GM23338 (cell line): ENCODE results near the gene UBE2D1. TPM values are rescaled to one million over a fixed set of nuclear protein-coding genes. Genes with fewer than 3 reads are reported as not detected.

Experiments
- ATAC-seq: fragments of 200-7000 bp; cut with Tn5 transposase; 3 replicates; pipeline ENCODE4 v1.9.1; 2020
- DNase-seq: peaks from one replicate; pipeline ENCODE4 v3.0.0-alpha.2; 2015; ENCODE audit warnings: low spot score
- H2AFZ ChIP-seq: fragments of 200-600 bp; sonication (generic); 2 replicates; pipeline ENCODE4 v1.8.0; 2016; ENCODE audit warnings: antibody characterized with exemption, mild to moderate bottlenecking, moderate library complexity
- H3F3A ChIP-seq: fragments of 200-600 bp; sonication (generic); replicated peaks from 2 replicates; pipeline ENCODE4 v1.8.0; 2017; ENCODE audit warnings: antibody characterized with exemption, mixed run types, low read depth
- H3K27ac ChIP-seq: fragments of 200-600 bp; sonication (generic); 2 replicates; pipeline ENCODE4 v1.6.1; 2016; ENCODE audit warnings: low read depth
- H3K27me3 ChIP-seq: fragments of 200-600 bp; sonication (generic); 2 replicates; pipeline ENCODE4 v1.8.0; 2016; ENCODE audit warnings: mild to moderate bottlenecking, mixed run types, moderate library complexity; ENCODE audit not compliant: insufficient read depth
- H3K36me3 ChIP-seq: fragments of 200-600 bp; sonication (generic); 2 replicates; pipeline ENCODE4 v1.8.0; 2016; ENCODE audit warnings: mild to moderate bottlenecking; ENCODE audit not compliant: insufficient read depth
- H3K4me1 ChIP-seq: fragments of 200-600 bp; sonication (generic); 2 replicates; pipeline ENCODE4 v1.8.0; 2016; ENCODE audit warnings: mild to moderate bottlenecking, moderate library complexity; ENCODE audit not compliant: insufficient read depth
- H3K4me2 ChIP-seq: fragments of 200-600 bp; sonication (generic); 2 replicates; pipeline ENCODE4 v1.7.1; 2017; ENCODE audit warnings: mixed run types
- H3K4me3 ChIP-seq: fragments of 200-600 bp; sonication (generic); 2 replicates; pipeline ENCODE4 v1.6.1; 2016; ENCODE audit warnings: mixed run types
- H3K79me2 ChIP-seq: fragments of 200-600 bp; sonication (generic); replicated peaks from 2 replicates; pipeline ENCODE4 v1.8.0; 2017; ENCODE audit warnings: mild to moderate bottlenecking; ENCODE audit not compliant: insufficient read depth
- H3K9me2 ChIP-seq: fragments of 200-600 bp; sonication (generic); 2 replicates; pipeline ENCODE4 v1.8.0; 2017; ENCODE audit not compliant: insufficient read depth
- H4K20me1 ChIP-seq: fragments of 200-600 bp; sonication (generic); replicated peaks from 2 replicates; pipeline ENCODE4 v1.8.0; 2017; ENCODE audit warnings: mild to moderate bottlenecking; ENCODE audit not compliant: insufficient read depth
- H3K27ac Mint-ChIP-seq: 2 replicates; pipeline ENCODE4 v1.8.0; 2020; ENCODE audit warnings: inconsistent platforms, mild to moderate bottlenecking, moderate library complexity, mixed read lengths
- H3K27me3 Mint-ChIP-seq: 3 replicates; pipeline ENCODE4 v1.8.0; 2022; ENCODE audit warnings: low read depth, mild to moderate bottlenecking, moderate library complexity, mixed read lengths, inconsistent platforms; ENCODE audit not compliant: insufficient read depth, poor library complexity
- H3K36me3 Mint-ChIP-seq: 3 replicates; pipeline ENCODE4 v1.8.0; 2021; ENCODE audit warnings: low read depth, mild to moderate bottlenecking, inconsistent platforms, moderate library complexity, mixed read lengths
- H3K4me1 Mint-ChIP-seq: 3 replicates; pipeline ENCODE4 v1.8.0; 2020; ENCODE audit warnings: mild to moderate bottlenecking, inconsistent platforms, mixed read lengths
- H3K4me3 Mint-ChIP-seq: 3 replicates; pipeline ENCODE4 v1.8.0; 2021; ENCODE audit warnings: moderate library complexity, mild to moderate bottlenecking, inconsistent platforms, mixed read lengths
- H3K9me3 Mint-ChIP-seq: 3 replicates; pipeline ENCODE4 v1.8.0; 2020; ENCODE audit warnings: moderate library complexity, mild to moderate bottlenecking, inconsistent platforms, mixed read lengths
- EZH2phosphoT487 ChIP-seq: fragments of 200-600 bp; sonication (generic); IDR thresholded peaks from one replicate; pipeline ENCODE4 v1.8.1; 2018; ENCODE audit warnings: antibody characterized with exemption; ENCODE audit not compliant: unreplicated experiment
- JUNB ChIP-seq: IDR thresholded peaks from one replicate; pipeline ENCODE4 v1.6.1; 2016; ENCODE audit warnings: antibody characterized with exemption; ENCODE audit not compliant: unreplicated experiment
- POLR2AphosphoS5 ChIP-seq: IDR thresholded peaks from 2 replicates; pipeline ENCODE4 v1.6.1; 2016; ENCODE audit warnings: antibody characterized with exemption, low read depth
- STAT1 ChIP-seq: IDR thresholded peaks from one replicate; pipeline ENCODE4 v1.6.1; 2016; ENCODE audit warnings: antibody characterized with exemption; ENCODE audit not compliant: unreplicated experiment
- ZNF114 ChIP-seq: fragments of 250-450 bp; sonication (Bioruptor Pico); IDR thresholded peaks from 2 replicates; pipeline ENCODE4 v1.5.0; 2020; ENCODE audit warnings: mild to moderate bottlenecking, moderate library complexity
- ZNF331 ChIP-seq: fragments of 250-450 bp; sonication (Bioruptor Pico); IDR thresholded peaks from 2 replicates; pipeline ENCODE4 v1.5.0; 2020; ENCODE audit warnings: low read depth, mild to moderate bottlenecking, moderate library complexity
- polyA plus RNA-seq: library from polyadenylated mRNA; unstranded; fragments of >200 nt; fragmentation: Nextera tagmentation; extraction: Ambion mirVana; gene quantifications from 2 replicates; pipeline ENCODE4 v1.2.1, GENCODE V29; 2016
- total RNA-seq: library from RNA; depleted of rRNA; stranded (reverse); fragments of >200 nt; shearing (Covaris generic); gene quantifications from 2 replicates; pipeline ENCODE4 v1.2.3, GENCODE V29; 2014
- TF ChIP-seq, protein P1 (sequence below): IDR thresholded peaks from 2 replicates; pipeline ENCODE4 v1.6.1; 2016; ENCODE audit warnings: antibody characterized with exemption
- TF ChIP-seq, protein P2 (sequence below): IDR thresholded peaks from one replicate; pipeline ENCODE4 v1.6.1; 2018; ENCODE audit warnings: antibody characterized with exemption; ENCODE audit not compliant: unreplicated experiment
- TF ChIP-seq, protein P3 (sequence below), 2 experiments: fragments of 200-600 bp in 1 of 2; sonication (generic) in 1 of 2; conservative IDR thresholded peaks; 2 replicates each; pipeline versions ENCODE4 v1.5.1 to v1.6.1; 2016 to 2017; ENCODE audit warnings: antibody characterized with exemption in 2 of 2, low read depth in 2 of 2, mild to moderate bottlenecking in 2 of 2, moderate library complexity in 1 of 2

The UBE2D1 gene
- total and polyA plus RNA-seq, 2 experiments from 2014 or later = 39.5 to 64.9 TPM

DNA sequence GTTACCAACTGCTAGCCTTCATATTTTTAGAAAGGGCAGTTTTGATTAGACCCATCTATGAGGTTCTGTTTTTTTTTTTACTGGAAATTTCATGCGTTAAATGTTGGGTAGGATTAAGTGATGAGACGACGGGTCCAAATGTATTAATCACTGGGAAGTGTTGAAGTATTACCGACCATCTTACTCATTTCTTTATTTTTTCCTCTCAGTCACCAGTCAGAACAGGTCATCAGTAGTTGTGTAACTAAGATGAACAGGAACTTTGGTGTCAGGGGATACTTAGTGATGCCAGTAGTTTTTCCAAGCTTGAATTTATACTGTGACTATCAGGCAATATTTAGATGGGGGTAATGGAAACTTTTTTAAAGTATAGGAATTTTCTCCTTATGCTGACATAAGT lies 64.6 kb downstream of the UBE2D1 start:
- H3K9me2 ChIP-seq = no peaks in the 10 kb centered on the region
- no peak overlapping the region for H2AFZ ChIP-seq
- no peak overlapping the region for H3K4me3 ChIP-seq
- H3K27ac Mint-ChIP-seq = no peak overlapping the region
- no peak for TF ChIP-seq EZH2phosphoT487
- TF ChIP-seq ZNF331 (CRISPR knock-in tag) = no peak
- TF ChIP-seq, protein P1, sequence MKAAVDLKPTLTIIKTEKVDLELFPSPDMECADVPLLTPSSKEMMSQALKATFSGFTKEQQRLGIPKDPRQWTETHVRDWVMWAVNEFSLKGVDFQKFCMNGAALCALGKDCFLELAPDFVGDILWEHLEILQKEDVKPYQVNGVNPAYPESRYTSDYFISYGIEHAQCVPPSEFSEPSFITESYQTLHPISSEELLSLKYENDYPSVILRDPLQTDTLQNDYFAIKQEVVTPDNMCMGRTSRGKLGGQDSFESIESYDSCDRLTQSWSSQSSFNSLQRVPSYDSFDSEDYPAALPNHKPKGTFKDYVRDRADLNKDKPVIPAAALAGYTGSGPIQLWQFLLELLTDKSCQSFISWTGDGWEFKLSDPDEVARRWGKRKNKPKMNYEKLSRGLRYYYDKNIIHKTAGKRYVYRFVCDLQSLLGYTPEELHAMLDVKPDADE = no peak
- ATAC-seq = no peak
- no peaks in the 10 kb centered on the region for H3K27me3 ChIP-seq
- H3K27me3 Mint-ChIP-seq = peaks cover 4% of the 10 kb centered on the region
- H3K4me3 Mint-ChIP-seq = no peak overlapping the region
- H3K27ac ChIP-seq = no peak overlapping the region
- H3K4me2 ChIP-seq = no peak overlapping the region
- H3K4me1 ChIP-seq = no peaks in the 10 kb centered on the region
- no peaks in the 10 kb centered on the region for H3K9me3 Mint-ChIP-seq
- peaks cover 31% of the 10 kb centered on the region; the same call in 2 of the 3 replicates for H3K36me3 Mint-ChIP-seq
- DNase-seq = no peak
- peaks cover 22% of the 10 kb centered on the region for H3K36me3 ChIP-seq
- no peaks in the 10 kb centered on the region; the same call in none of the 2 replicates for H4K20me1 ChIP-seq
- no peaks in the 10 kb centered on the region for H3K79me2 ChIP-seq
- H3K4me1 Mint-ChIP-seq = no peaks in the 10 kb centered on the region
- H3F3A ChIP-seq = no peaks in the 10 kb centered on the region

DNA sequence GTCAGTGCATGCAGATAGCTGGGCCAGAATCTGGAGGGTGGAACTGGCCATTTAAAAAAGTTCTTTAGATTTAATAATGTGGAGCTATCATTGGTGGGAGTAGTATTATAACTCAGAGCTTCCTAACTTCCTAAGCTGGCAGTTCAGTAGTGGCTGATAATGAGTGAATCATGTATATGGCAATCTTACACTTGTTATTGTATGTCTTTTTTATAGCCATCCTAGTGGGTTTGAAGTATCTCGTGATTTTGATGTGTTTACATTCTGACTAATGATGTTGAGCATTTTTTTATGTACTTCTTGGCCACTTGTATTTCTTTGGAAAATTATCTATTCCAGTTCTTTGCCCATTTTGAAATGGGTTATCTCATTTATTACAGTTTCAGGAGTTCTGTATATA lies 65.8 kb downstream of the UBE2D1 start:
- Histone ChIP-seq H3F3A (no peaks in the 10 kb centered on the region), H2AFZ (no peak overlapping the region), H3K79me2 (no peaks in the 10 kb centered on the region), H3K4me1 (no peaks in the 10 kb centered on the region), H4K20me1 (no peaks in the 10 kb centered on the region; the same call in 1 of the 2 replicates), H3K4me2 (no peak overlapping the region), H3K27ac (no peak overlapping the region), H3K4me3 (no peak overlapping the region), H3K36me3 (peaks cover 10% of the 10 kb centered on the region; the same call in 1 of the 2 replicates), H3K27me3 (no peaks in the 10 kb centered on the region), H3K9me2 (no peaks in the 10 kb centered on the region)
- no peaks in the 10 kb centered on the region for H3K4me1 Mint-ChIP-seq
- no peak overlapping the region for H3K27ac Mint-ChIP-seq
- DNase-seq (no peak), ATAC-seq (no peak)
- TF ChIP-seq JUNB (no peak), POLR2AphosphoS5 (no peak), ZNF331 (CRISPR knock-in tag) (no peak), ZNF114 (no peak), STAT1 (no peak), EZH2phosphoT487 (no peak)
- TF ChIP-seq, protein P2, sequence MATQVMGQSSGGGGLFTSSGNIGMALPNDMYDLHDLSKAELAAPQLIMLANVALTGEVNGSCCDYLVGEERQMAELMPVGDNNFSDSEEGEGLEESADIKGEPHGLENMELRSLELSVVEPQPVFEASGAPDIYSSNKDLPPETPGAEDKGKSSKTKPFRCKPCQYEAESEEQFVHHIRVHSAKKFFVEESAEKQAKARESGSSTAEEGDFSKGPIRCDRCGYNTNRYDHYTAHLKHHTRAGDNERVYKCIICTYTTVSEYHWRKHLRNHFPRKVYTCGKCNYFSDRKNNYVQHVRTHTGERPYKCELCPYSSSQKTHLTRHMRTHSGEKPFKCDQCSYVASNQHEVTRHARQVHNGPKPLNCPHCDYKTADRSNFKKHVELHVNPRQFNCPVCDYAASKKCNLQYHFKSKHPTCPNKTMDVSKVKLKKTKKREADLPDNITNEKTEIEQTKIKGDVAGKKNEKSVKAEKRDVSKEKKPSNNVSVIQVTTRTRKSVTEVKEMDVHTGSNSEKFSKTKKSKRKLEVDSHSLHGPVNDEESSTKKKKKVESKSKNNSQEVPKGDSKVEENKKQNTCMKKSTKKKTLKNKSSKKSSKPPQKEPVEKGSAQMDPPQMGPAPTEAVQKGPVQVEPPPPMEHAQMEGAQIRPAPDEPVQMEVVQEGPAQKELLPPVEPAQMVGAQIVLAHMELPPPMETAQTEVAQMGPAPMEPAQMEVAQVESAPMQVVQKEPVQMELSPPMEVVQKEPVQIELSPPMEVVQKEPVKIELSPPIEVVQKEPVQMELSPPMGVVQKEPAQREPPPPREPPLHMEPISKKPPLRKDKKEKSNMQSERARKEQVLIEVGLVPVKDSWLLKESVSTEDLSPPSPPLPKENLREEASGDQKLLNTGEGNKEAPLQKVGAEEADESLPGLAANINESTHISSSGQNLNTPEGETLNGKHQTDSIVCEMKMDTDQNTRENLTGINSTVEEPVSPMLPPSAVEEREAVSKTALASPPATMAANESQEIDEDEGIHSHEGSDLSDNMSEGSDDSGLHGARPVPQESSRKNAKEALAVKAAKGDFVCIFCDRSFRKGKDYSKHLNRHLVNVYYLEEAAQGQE = no peak
- TF ChIP-seq, protein P3, sequence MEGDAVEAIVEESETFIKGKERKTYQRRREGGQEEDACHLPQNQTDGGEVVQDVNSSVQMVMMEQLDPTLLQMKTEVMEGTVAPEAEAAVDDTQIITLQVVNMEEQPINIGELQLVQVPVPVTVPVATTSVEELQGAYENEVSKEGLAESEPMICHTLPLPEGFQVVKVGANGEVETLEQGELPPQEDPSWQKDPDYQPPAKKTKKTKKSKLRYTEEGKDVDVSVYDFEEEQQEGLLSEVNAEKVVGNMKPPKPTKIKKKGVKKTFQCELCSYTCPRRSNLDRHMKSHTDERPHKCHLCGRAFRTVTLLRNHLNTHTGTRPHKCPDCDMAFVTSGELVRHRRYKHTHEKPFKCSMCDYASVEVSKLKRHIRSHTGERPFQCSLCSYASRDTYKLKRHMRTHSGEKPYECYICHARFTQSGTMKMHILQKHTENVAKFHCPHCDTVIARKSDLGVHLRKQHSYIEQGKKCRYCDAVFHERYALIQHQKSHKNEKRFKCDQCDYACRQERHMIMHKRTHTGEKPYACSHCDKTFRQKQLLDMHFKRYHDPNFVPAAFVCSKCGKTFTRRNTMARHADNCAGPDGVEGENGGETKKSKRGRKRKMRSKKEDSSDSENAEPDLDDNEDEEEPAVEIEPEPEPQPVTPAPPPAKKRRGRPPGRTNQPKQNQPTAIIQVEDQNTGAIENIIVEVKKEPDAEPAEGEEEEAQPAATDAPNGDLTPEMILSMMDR (conservative IDR thresholded peaks at IDR 0.05; ENCODE audit: low read depth in 2 of 2) = no peak
- TF ChIP-seq, protein P1 = no peak
- no peak overlapping the region for H3K4me3 Mint-ChIP-seq
- H3K36me3 Mint-ChIP-seq = peaks cover 20% of the 10 kb centered on the region; the same call in 2 of the 3 replicates
- H3K9me3 Mint-ChIP-seq = no peaks in the 10 kb centered on the region
- peaks cover 4% of the 10 kb centered on the region for H3K27me3 Mint-ChIP-seq
